DOHH2 (cell line): Measurements from ENCODE around the gene CT55.

ENCODE experiments used
- H3F3A ChIP-seq: fragments of 200-600 bp; sonication (generic), shearing (Covaris generic); 2 replicates; pipeline ENCODE4 v1.6.0; 2016; ENCODE audit warnings: antibody characterized with exemption, mild to moderate bottlenecking; ENCODE audit not compliant: control insufficient read depth, insufficient read depth
- H3K27ac ChIP-seq: fragments of 200-600 bp; sonication (generic); 2 replicates; pipeline ENCODE4 v1.5.1; 2014; ENCODE audit warnings: low read depth, mild to moderate bottlenecking, low read length, moderate library complexity
- H3K27me3 ChIP-seq: fragments of 200-600 bp; sonication (generic); 2 replicates; pipeline ENCODE4 v1.6.1; 2014; ENCODE audit warnings: mild to moderate bottlenecking, low read length, mixed read lengths; ENCODE audit not compliant: control insufficient read depth
- H3K36me3 ChIP-seq: fragments of 200-600 bp; sonication (generic); 2 replicates; pipeline ENCODE4 v1.6.1; 2014; ENCODE audit warnings: mild to moderate bottlenecking, low read length, moderate library complexity, mixed read lengths; ENCODE audit not compliant: control insufficient read depth
- H3K4me1 ChIP-seq: fragments of 200-600 bp; sonication (generic); 2 replicates; pipeline ENCODE4 v1.6.1; 2014; ENCODE audit warnings: mild to moderate bottlenecking, low read length, mixed read lengths; ENCODE audit not compliant: control insufficient read depth
- H3K4me2 ChIP-seq: fragments of 200-600 bp; sonication (generic); 2 replicates; pipeline ENCODE4 v1.6.0; 2014; ENCODE audit warnings: mild to moderate bottlenecking, low read length, moderate library complexity
- H3K4me3 ChIP-seq: fragments of 200-600 bp; sonication (generic); 2 replicates; pipeline ENCODE4 v1.5.1; 2014; ENCODE audit warnings: mild to moderate bottlenecking, low read length, mixed read lengths
- H3K79me2 ChIP-seq: fragments of 200-600 bp; sonication (generic); 2 replicates; pipeline ENCODE4 v1.6.1; 2014; ENCODE audit warnings: mild to moderate bottlenecking, low read length, mixed read lengths; ENCODE audit not compliant: control insufficient read depth
- H3K9me2 ChIP-seq: fragments of 200-600 bp; sonication (generic); replicated peaks from 2 replicates; pipeline ENCODE4 v1.6.1; 2014; ENCODE audit warnings: mild to moderate bottlenecking, low read length, mixed read lengths; ENCODE audit not compliant: control insufficient read depth
- H3K9me3 ChIP-seq: fragments of 200-600 bp; sonication (generic); 2 replicates; pipeline ENCODE4 v1.6.1; 2014; ENCODE audit warnings: antibody characterized with exemption, low read length, mixed read lengths; ENCODE audit not compliant: control insufficient read depth, insufficient read depth
- H4K20me1 ChIP-seq: fragments of 200-600 bp; sonication (generic); 2 replicates; pipeline ENCODE4 v1.6.0; 2014; ENCODE audit warnings: low read depth, mild to moderate bottlenecking, antibody characterized with exemption, low read length, moderate library complexity; ENCODE audit not compliant: control insufficient read depth, insufficient read depth
- CTCF ChIP-seq: fragments of 200-600 bp; sonication (generic); IDR thresholded peaks from one replicate; pipeline ENCODE4 v1.5.1; 2014; ENCODE audit warnings: antibody characterized with exemption, mild to moderate bottlenecking, low read depth, low read length; ENCODE audit not compliant: poor library complexity, severe bottlenecking
- EZH2phosphoT487 ChIP-seq: fragments of 200-600 bp; sonication (generic); IDR thresholded peaks from 2 replicates; pipeline ENCODE4 v1.6.1; 2017; ENCODE audit warnings: borderline replicate concordance, mild to moderate bottlenecking, antibody characterized with exemption, low read length, moderate library complexity, mixed read lengths

The CT55 gene

DNA sequence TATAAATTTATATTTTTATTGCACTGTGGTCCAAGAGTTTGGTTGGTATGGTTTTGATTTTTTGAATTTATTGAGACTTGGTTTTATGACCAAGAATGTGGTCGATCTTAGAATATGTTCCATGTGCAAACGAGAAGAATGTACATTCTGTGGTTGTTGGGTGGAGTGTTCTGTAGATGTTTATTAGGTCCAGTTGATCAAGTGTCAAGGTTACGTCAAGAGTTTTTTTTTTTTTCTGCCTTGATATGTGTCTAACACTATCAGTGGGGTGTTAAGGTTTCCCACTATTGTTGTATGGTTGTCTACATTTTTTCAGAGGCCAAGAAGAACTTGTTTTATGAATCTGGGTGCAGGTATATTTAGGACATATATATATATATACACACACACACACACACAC lies 61.6 kb downstream of the CT55 start:
- H3K4me3 ChIP-seq = no peak overlapping the region
- no peaks in the 10 kb centered on the region for H3K27me3 ChIP-seq
- no peaks in the 10 kb centered on the region for H3K9me2 ChIP-seq
- H3K4me2 ChIP-seq = no peak overlapping the region
- no peak overlapping the region for H3K27ac ChIP-seq
- H3F3A ChIP-seq = no peaks in the 10 kb centered on the region
- no peaks in the 10 kb centered on the region for H4K20me1 ChIP-seq
- H3K4me1 ChIP-seq = no peaks in the 10 kb centered on the region
- H3K9me3 ChIP-seq = no peaks in the 10 kb centered on the region; the same call in 1 of the 2 replicates
- H3K36me3 ChIP-seq = no peaks in the 10 kb centered on the region
- no peaks in the 10 kb centered on the region for H3K79me2 ChIP-seq
- no peak for TF ChIP-seq EZH2phosphoT487
- TF ChIP-seq CTCF = no peak
